GM19023 (cell line): ENCODE results near the gene MBD3L3.
"Not testable (repeated sequence)": the region's sequence is repeated elsewhere in the genome, so short reads cannot be mapped to it uniquely, and the experiment has no call there.

Source experiments
- ATAC-seq: cut with Tn5 transposase; IDR thresholded peaks from one replicate; pipeline ENCODE4 v1.9.1; 2021; ENCODE audit warnings: mild to moderate bottlenecking, moderate library complexity; ENCODE audit not compliant: unreplicated experiment

Gene MBD3L3

GRCh38 chr19:7063764-7064418 is 5.4 kb upstream of the MBD3L3 start:
- ATAC-seq = no peak

- no peak for ATAC-seq
These were observed 4.9 kb upstream of the MBD3L3 start for GRCh38 chr19:7063339-7063738.

DNA sequence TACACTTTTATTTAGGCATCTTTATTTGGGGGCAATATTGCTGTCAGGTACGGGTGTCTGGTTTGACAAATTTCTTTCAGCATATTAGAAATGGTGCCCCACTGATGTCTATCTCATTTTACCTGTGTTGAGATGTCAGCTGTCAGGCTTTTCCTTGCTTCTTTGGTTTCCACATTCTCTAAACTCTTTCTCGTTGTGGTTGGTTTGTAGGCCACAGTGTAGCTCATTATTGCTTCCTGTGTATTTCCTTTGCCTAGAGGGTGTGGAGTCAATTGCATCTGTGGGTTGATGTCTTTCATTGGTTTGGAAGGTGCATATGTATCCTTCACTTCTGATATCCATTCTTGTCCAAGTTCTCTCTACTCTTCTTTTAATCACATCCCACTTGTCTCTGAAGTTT is 1.5 kb upstream of the MBD3L3 start:
- ATAC-seq = not testable (repeated sequence)

DNA sequence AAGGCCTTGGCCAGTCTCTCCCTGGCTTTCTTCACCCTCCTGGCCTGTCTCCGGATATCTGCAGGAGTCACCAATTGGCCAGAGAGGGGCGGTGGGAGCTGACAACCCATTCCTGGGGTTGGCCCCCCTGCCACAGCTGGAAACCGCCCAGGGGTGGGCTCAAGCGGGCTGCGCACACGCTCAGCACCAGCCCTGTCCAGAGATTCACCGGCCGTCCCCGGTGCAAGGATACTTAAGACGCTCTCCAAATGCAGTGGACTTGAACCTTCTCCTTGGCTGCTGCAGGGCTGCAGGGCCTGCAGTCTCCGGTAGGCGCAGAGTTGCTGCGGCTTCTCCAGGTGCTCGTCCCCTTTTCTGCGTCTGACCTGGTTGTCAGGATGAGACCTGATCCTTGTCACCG is 2.1 kb downstream of the MBD3L3 start:
- not testable (repeated sequence) for ATAC-seq

- ATAC-seq = not testable (repeated sequence)
These were observed 2.8 kb downstream of the MBD3L3 start for GRCh38 chr19:7055679-7056078.

GRCh38 chr19:7054635-7055368 is 3.7 kb downstream of the MBD3L3 start:
- ATAC-seq = not testable (repeated sequence)

- ATAC-seq = not testable (repeated sequence)
These were observed 5.6 kb downstream of the MBD3L3 start for GRCh38 chr19:7052896-7053295.

- not testable (repeated sequence) for ATAC-seq
These were observed 7.1 kb downstream of the MBD3L3 start for GRCh38 chr19:7051421-7051820.

GRCh38 chr19:7049021-7049420 is 9.5 kb downstream of the MBD3L3 start, which contains the start of gene MBD3L2:
Gene MBD3L2, plus strand, starts transcription at chr19:7049321. Its CDS starts 53 bp downstream, at chr19:7049374.
- not testable (repeated sequence) for ATAC-seq

DNA sequence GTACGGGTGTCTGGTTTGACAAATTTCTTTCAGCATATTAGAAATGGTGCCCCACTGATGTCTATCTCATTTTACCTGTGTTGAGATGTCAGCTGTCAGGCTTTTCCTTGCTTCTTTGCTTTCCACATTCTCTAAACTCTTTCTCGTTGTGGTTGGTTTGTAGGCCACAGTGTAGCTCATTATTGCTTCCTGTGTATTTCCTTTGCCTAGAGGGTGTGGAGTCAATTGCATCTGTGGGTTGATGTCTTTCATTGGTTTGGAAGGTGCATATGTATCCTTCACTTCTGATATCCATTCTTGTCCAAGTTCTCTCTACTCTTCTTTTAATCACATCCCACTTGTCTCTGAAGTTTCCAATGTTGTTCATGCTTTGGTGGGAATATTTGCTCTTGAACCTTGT is 16.9 kb downstream of the MBD3L3 start:
- ATAC-seq = not testable (repeated sequence)

GRCh38 chr19:7040079-7040478 is 18.4 kb downstream of the MBD3L3 start, which contains the start of gene MBD3L4:
Gene MBD3L4, minus strand, starts transcription at chr19:7040179. Its CDS starts 35 bp downstream, at chr19:7040144.
- not testable (repeated sequence) for ATAC-seq

DNA sequence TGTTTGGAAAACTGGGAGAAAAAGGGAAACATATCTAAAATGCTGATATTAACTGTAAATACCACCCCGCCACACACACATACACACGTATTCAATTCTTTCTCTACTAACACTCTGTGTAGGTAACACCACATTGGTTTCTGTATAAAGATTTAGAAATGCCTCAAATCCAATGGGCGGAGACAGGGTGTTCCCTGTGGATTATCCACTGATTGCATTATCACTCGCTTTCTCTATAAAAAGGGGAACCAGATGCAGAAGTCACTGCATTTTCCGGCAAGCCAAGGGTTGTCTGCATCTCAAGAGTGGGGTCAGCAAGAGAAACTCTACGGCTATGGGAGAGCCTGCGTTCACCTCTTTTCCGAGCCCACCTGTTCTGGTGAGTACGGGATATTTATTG is 28.2 kb downstream of the MBD3L3 start, which contains the start of gene MBD3L5:
Gene MBD3L5 (plus strand): TSS at position 301 of the 400 bp plus-strand sequence. CDS start 34 bp downstream, at position 335.
- ATAC-seq = not testable (repeated sequence)

DNA sequence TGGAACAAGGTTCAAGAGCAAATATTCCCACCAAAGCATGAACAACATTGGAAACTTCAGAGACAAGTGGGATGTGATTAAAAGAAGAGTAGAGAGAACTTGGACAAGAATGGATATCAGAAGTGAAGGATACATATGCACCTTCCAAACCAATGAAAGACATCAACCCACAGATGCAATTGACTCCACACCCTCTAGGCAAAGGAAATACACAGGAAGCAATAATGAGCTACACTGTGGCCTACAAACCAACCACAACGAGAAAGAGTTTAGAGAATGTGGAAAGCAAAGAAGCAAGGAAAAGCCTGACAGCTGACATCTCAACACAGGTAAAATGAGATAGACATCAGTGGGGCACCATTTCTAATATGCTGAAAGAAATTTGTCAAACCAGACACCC is 29.7 kb downstream of the MBD3L3 start:
- ATAC-seq = not testable (repeated sequence)

- ATAC-seq = not testable (repeated sequence)
These were observed 37.1 kb downstream of the MBD3L3 start, which contains the start of gene MBD3L2B for GRCh38 chr19:7021331-7021730. Gene MBD3L2B, minus strand, starts transcription at chr19:7021431. Its CDS starts 34 bp downstream, at chr19:7021397.

GRCh38 chr19:7018828-7019227 is 39.6 kb downstream of the MBD3L3 start:
- no peak for ATAC-seq

- no peak for ATAC-seq
These were observed 44.8 kb downstream of the MBD3L3 start for GRCh38 chr19:7013678-7014077.

GRCh38 chr19:7010722-7011593 is 47.5 kb downstream of the MBD3L3 start:
- ATAC-seq = no peak

GRCh38 chr19:7007859-7008258 is 50.6 kb downstream of the MBD3L3 start:
- no peak for ATAC-seq
